HG02970 (cell line): Measurements from ENCODE around the gene TTLL8.

Experiments used
- ATAC-seq: cut with Tn5 transposase; IDR thresholded peaks from one replicate; pipeline ENCODE4 v1.9.1; 2021; ENCODE audit warnings: mild to moderate bottlenecking, moderate library complexity, moderate number of reproducible peaks; ENCODE audit not compliant: unreplicated experiment, low FRiP score

The TTLL8 gene

GRCh38 chr22:50022171-50022819, 35.8 kb downstream of the TTLL8 start:
- ATAC-seq = no peak

GRCh38 chr22:50020606-50021005, 37.5 kb downstream of the TTLL8 start:
- ATAC-seq = no peak

- ATAC-seq = no peak
Measured at GRCh38 chr22:50019316-50019715, 38.8 kb downstream of the TTLL8 start.

- no peak for ATAC-seq
Measured at GRCh38 chr22:50018608-50019285, 39.4 kb downstream of the TTLL8 start.

- no peak for ATAC-seq
Measured at GRCh38 chr22:50017701-50018224, 40.3 kb downstream of the TTLL8 start.

GRCh38 chr22:50016988-50017700, 41.0 kb downstream of the TTLL8 start:
- ATAC-seq = no peak

- no peak for ATAC-seq
Measured at GRCh38 chr22:50016308-50016987, 41.6 kb downstream of the TTLL8 start.

GRCh38 chr22:50015451-50016307, 42.4 kb downstream of the TTLL8 start:
- ATAC-seq = no peak

GRCh38 chr22:50014655-50015401, 43.3 kb downstream of the TTLL8 start:
- no peak for ATAC-seq

GRCh38 chr22:50014053-50014501, 44.0 kb downstream of the TTLL8 start:
- no peak for ATAC-seq

GRCh38 chr22:50012211-50013181, 45.6 kb downstream of the TTLL8 start, which contains the start of gene IL17REL:
TSS of gene IL17REL (minus strand) at chr22:50012765. CDS start at chr22:50012646, 119 bp downstream.
- no peak for ATAC-seq

GRCh38 chr22:50011447-50012210, 46.5 kb downstream of the TTLL8 start:
- no peak for ATAC-seq

GRCh38 chr22:50010676-50011446, 47.2 kb downstream of the TTLL8 start:
- ATAC-seq = no peak

- no peak for ATAC-seq
Measured at GRCh38 chr22:50009765-50010675, 48.1 kb downstream of the TTLL8 start.

- ATAC-seq = no peak
Measured at GRCh38 chr22:50009251-50009650, 48.8 kb downstream of the TTLL8 start.
